SH-SY5Y (cell line): Measurements from ENCODE around the gene LOXL4.

Experiments
- GATA2 ChIP-seq: IDR thresholded peaks from 2 replicates; pipeline ENCODE4 v1.6.1; 2011; ENCODE audit warnings: mild to moderate bottlenecking, low read depth, low read length
- GATA3 ChIP-seq: IDR thresholded peaks from 2 replicates; pipeline ENCODE4 v1.6.1; 2011; ENCODE audit warnings: low read depth, mild to moderate bottlenecking, low read length, moderate library complexity

Gene LOXL4

DNA sequence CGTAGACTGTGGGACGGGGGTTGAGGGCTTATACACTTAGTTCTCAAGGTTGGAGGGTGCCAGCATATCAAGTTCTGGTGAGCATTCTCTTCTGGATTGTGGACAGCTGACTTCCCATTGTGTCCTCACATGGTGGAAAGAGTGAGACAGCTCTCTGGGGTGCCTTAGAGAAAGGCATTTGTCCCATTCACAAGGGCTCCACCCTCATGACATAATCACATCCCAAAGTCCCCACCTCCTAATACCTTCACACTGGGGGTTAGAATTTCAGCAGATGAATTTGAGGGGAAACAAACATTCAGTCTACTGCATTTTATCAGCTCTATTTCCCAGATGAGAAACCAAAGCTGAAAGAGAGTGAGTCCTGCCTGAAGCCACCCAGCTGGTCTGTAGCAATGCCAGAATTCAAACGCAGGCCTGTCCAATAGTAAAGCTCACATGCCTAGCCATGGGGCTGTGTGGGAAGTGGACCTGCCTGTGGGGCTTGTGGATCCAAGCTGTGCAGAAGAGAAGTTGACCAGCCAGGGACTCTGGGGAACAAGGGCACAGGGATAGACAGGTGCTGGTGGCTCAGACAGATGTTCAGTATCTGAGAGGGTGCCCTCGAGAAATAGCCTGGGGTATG is 34.9 kb upstream of the LOXL4 start:
- TF ChIP-seq GATA3 (no peak), GATA2 (no peak)

- no peak for TF ChIP-seq GATA2
- no peak for TF ChIP-seq GATA3
These were observed 33.8 kb upstream of the LOXL4 start for GRCh38 chr10:98301664-98302319.

DNA sequence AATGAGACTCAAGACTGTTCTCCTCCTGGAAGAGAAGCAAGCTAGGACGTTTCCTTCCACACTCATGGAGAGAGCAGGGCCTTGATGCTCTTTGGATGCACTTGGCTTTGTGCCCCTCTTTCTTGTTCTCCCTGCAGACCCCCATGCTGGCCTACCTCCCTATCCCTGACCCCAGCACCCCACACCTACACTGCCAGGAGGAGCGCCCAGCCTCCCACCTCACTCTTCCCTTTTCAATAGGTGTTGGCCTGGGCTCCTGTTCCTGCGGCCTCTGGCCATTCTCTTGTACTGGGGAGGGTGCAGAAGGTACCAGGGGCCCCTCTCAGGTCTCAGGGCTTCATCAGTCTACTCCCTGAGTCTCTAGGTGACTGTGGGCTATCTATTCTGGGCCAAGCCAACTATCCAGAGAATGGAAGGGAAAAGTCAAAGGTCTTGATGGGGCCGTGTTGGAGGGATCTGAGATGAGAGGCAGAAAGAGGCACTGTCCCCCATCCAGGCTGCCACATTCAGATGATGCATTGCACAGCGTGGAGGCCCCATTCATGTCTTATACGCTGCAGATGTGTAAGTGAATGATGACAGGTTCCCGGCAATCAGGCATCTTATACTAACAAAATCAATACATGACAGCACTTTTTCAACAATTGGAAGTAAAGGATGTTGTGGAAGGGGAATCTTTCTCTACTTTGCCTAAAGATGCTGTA is 32.7 kb upstream of the LOXL4 start:
- TF ChIP-seq GATA3 (no peak), GATA2 (no peak)

- no peak for TF ChIP-seq GATA2
- TF ChIP-seq GATA3: no peak
These were observed 31.3 kb upstream of the LOXL4 start for GRCh38 chr10:98299341-98299740.

- TF ChIP-seq GATA2 (no peak), GATA3 (no peak)
These were observed 28.5 kb upstream of the LOXL4 start for GRCh38 chr10:98296524-98296923.

DNA sequence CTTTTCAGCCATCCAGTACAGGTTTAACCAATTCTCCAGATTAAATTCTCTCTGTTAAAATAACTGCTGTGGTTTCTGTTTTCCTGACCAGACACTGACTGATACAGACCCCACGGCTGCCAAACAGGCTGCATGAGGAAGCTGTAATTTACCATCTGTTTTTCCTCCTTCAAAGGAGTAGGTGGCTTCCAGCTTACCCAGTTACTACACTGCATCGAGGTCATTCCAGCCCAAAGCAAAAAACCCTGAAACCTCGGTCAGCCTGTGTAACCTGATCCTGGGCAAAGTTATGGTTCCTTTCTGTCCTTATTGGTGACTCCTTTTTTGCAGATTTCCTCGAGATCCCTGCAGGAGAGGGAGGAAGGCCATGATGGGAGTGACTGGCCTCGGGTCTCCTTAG is 27.9 kb upstream of the LOXL4 start:
- no peak for TF ChIP-seq GATA2
- TF ChIP-seq GATA3: no peak

- TF ChIP-seq GATA2: no peak
These were observed 27.4 kb upstream of the LOXL4 start for GRCh38 chr10:98295401-98295811.

DNA sequence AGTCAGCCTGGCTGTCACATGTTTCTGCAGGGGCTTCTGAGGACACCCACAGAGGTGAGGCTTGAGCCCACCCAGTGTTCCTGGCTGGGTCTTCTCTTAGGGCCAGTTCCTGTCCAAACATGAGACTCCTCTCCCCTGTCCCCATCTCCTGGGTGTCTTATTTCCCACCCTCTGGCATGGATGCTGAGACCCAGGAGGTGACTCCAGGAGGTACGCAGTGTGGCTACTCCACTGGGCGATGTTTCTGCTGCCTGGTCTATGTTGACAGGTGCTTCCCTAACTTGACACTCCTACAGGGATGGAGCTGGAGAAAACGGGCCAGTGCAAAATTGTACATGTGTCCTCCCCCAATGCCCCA is 26.3 kb upstream of the LOXL4 start:
- no peak for TF ChIP-seq GATA2
- TF ChIP-seq GATA3: no peak

GRCh38 chr10:98293550-98294269 is 25.7 kb upstream of the LOXL4 start:
- no peak for TF ChIP-seq GATA3
- TF ChIP-seq GATA2: no peak

GRCh38 chr10:98292971-98293370 is 25.0 kb upstream of the LOXL4 start:
- TF ChIP-seq GATA3: no peak
- TF ChIP-seq GATA2: no peak

GRCh38 chr10:98289802-98290209 is 21.8 kb upstream of the LOXL4 start:
- TF ChIP-seq GATA2 (no peak), GATA3 (no peak)

GRCh38 chr10:98287321-98287720 is 19.3 kb upstream of the LOXL4 start:
- no peak for TF ChIP-seq GATA2
- TF ChIP-seq GATA3: no peak

DNA sequence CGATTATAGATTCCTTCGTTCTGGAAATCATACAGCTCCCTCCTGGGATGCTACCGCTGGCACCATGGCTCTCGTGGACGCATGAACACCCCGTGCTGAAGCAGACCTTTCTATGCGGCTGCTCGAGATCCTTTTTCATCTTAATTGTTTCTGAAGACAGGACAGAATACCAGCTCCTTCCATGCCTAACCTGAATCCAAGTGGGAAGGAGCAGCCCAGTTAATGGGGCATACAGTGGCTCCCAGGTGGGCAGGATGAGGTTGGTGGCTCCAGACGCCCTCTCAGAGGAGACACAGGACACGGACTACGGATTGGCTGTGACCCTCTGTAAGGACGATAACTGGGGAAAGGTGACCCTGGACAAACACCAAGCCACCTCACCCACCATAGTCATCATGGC is 18.4 kb upstream of the LOXL4 start:
- TF ChIP-seq GATA3: no peak
- TF ChIP-seq GATA2: no peak

- TF ChIP-seq GATA2 (no peak), GATA3 (no peak)
These were observed 17.4 kb upstream of the LOXL4 start for GRCh38 chr10:98285416-98285815.
